ENCODE data around the gene UBR1. TPM values are rescaled to one million over a fixed set of nuclear protein-coding genes. Genes with fewer than 3 reads are reported as not detected.
"Not testable (repeated sequence)": the region's sequence is repeated elsewhere in the genome, so short reads cannot be mapped to it uniquely, and the experiment has no call there.

UBR1 gene

DNA sequence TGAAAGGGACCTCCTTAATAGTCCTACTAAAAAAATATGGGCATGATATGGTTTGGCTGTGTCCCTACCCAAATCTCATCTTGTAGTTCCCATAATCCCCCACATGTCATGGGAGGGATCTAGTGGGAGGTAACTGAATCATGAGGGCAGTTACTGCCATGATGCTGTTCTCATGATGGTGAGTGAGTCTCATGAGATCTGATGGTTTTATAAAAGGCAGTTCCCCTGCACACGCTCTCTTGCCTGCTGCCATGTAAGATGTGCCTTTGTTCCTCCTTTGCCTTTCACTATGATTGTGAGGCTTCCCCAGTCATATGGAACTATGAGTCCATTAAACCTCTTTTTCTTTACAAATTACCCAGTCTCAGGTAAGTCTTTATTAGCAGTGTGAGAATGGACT lies 211.9 kb downstream of the UBR1 start:
- not testable (repeated sequence) for H3K27me3 ChIP-seq (ENCODE audit: control insufficient read depth in 3 of 3, insufficient read depth in 3 of 3, low read depth in 1 of 3, low read length in 3 of 3); H4K8ac ChIP-seq (ENCODE audit: low read depth, low read length); H3K4ac ChIP-seq (ENCODE audit: low read length); H4K91ac ChIP-seq (ENCODE audit: low read depth, low read length, poor library complexity); H2AFZ ChIP-seq (ENCODE audit: low read length); H3K14ac ChIP-seq (ENCODE audit: low read length); H2BK15ac ChIP-seq (ENCODE audit: low read length); H3K23ac ChIP-seq (ENCODE audit: low read depth, low read length, poor library complexity); H2BK120ac ChIP-seq (ENCODE audit: low read depth, low read length); H3K18ac ChIP-seq (ENCODE audit: low read length); H3K79me1 ChIP-seq (ENCODE audit: low read depth, low read length); H3K4me1 ChIP-seq (ENCODE audit: control insufficient read depth in 2 of 2, insufficient read depth in 1 of 2, low read depth in 1 of 2, low read length in 2 of 2); H3K4me3 ChIP-seq (ENCODE audit: low read length in 2 of 2); DNase-seq (ENCODE audit: low spot score); H3K9ac ChIP-seq (ENCODE audit: low read depth, low read length, poor library complexity); H2BK12ac ChIP-seq (ENCODE audit: low read length); H3K36me3 ChIP-seq (replicated peaks in 1 of 2; ENCODE audit: control insufficient read depth in 2 of 2, insufficient read depth in 2 of 2, low read length in 2 of 2); H2AK5ac ChIP-seq (ENCODE audit: low read depth, low read length); H2BK5ac ChIP-seq (ENCODE audit: low read length); H3K9me3 ChIP-seq (replicated peaks in 1 of 2; ENCODE audit: control insufficient read depth in 2 of 2, insufficient read depth in 1 of 2, low read depth in 1 of 2, low read length in 2 of 2); H3K27ac ChIP-seq (replicated peaks; ENCODE audit: low read length); H3K4me2 ChIP-seq (ENCODE audit: insufficient read depth, low read length, poor library complexity, severe bottlenecking)
- WGBS, 2 donors (ENCODE audit: extremely low coverage in 2 of 2, insufficient read length in 2 of 2, insufficient replicate concordance in 1 of 2), result no CpG with 5 or more reads among the region's 1 CpG

Small RNA genes lying within 50 kb of the gene (small RNA-seq; reads per million reads assigned to genes)
- not detected for gene AC068724.2 (ENCODE audit: insufficient read depth)
